GM18526 (cell line): ENCODE measurements around the gene GPX7.

ENCODE experiments used
- POLR2A ChIP-seq: IDR thresholded peaks from 3 replicates; pipeline ENCODE4 v1.6.1; 2011; ENCODE audit not compliant: insufficient read length; ENCODE audit errors: extremely low read depth

Gene GPX7

GRCh38 chr1:52576074-52576473 is 26.1 kb upstream of the GPX7 start:
- TF ChIP-seq POLR2A: no peak

GRCh38 chr1:52579415-52579814 is 22.8 kb upstream of the GPX7 start:
- no peak for TF ChIP-seq POLR2A

GRCh38 chr1:52580283-52580682 is 21.9 kb upstream of the GPX7 start:
- TF ChIP-seq POLR2A: no peak

GRCh38 chr1:52582116-52582696 is 20.0 kb upstream of the GPX7 start:
- no peak for TF ChIP-seq POLR2A

- TF ChIP-seq POLR2A: no peak
Observed at GRCh38 chr1:52585474-52585873, 16.7 kb upstream of the GPX7 start.

- no peak for TF ChIP-seq POLR2A
Observed at GRCh38 chr1:52588027-52588426, 14.1 kb upstream of the GPX7 start.

GRCh38 chr1:52588535-52588934 is 13.6 kb upstream of the GPX7 start:
- no peak for TF ChIP-seq POLR2A

- no peak for TF ChIP-seq POLR2A
Observed at GRCh38 chr1:52590266-52590665, 11.9 kb upstream of the GPX7 start.

- TF ChIP-seq POLR2A: no peak
Observed at GRCh38 chr1:52592637-52593323, 9.4 kb upstream of the GPX7 start.

- TF ChIP-seq POLR2A: no peak
Observed at GRCh38 chr1:52593495-52593894, 8.7 kb upstream of the GPX7 start.

- TF ChIP-seq POLR2A: no peak
Observed at GRCh38 chr1:52595061-52595460, 7.1 kb upstream of the GPX7 start.

GRCh38 chr1:52597912-52598311 is 4.3 kb upstream of the GPX7 start:
- no peak for TF ChIP-seq POLR2A

GRCh38 chr1:52598729-52599128 is 3.4 kb upstream of the GPX7 start:
- no peak for TF ChIP-seq POLR2A

- TF ChIP-seq POLR2A: no peak
Observed at GRCh38 chr1:52599236-52599635, 2.9 kb upstream of the GPX7 start.

- TF ChIP-seq POLR2A: no peak
Observed at GRCh38 chr1:52600533-52601179, 1.5 kb upstream of the GPX7 start.

- TF ChIP-seq POLR2A: no peak
Observed at GRCh38 chr1:52601519-52601918, 652 bp upstream of the GPX7 start.
